ENCODE measurements around the gene IRF8. TPM values are rescaled to one million over a fixed set of nuclear protein-coding genes. Genes with fewer than 3 reads are reported as not detected.

IRF8 gene
- polyA plus RNA-seq, 1 of the 3 experiments (the other 2 are of a cell fraction), result not detected

GRCh38 chr16:85965125-85965524 is 66.2 kb downstream of the IRF8 start:
- ChIA-PET POLR2A (no interaction called here), CTCF (no interaction called here)
- WGBS (ENCODE audit: low lambda C conversion rate), result 27% methylated on average over 7 of the region's 7 CpGs

More at GRCh38 chr16:85965125-85965524, 66.2 kb downstream of the IRF8 start:
- Histone ChIP-seq H3K9me2 (no peaks in the 10 kb centered on the region), H3K79me2 (ENCODE audit: insufficient read depth) (no peaks in the 10 kb centered on the region), H4K20me1 (ENCODE audit: insufficient read depth) (no peaks in the 10 kb centered on the region), H3K4me2 (no peak overlapping the region), H3K4me1 (ENCODE audit: control insufficient read depth in 1 of 2, insufficient read depth in 2 of 2, low read depth in 1 of 2, low read length in 1 of 2) (no peaks in the 10 kb centered on the region), H3K4me3 (ENCODE audit: low read depth in 2 of 2, low read length in 1 of 2) (no peak overlapping the region), H3K9me3 (no peaks in the 10 kb centered on the region), H2AFZ (ENCODE audit: low read depth) (no peak overlapping the region), H3K27me3 (ENCODE audit: insufficient read depth) (peaks cover 87% of the 10 kb centered on the region), H3K36me3 (replicated peaks in 1 of 2; ENCODE audit: control insufficient read depth in 1 of 2, insufficient read depth in 2 of 2, low read length in 1 of 2) (no peaks in the 10 kb centered on the region), H3F3A (replicated peaks; ENCODE audit: insufficient read depth) (no peaks in the 10 kb centered on the region), H3K27ac (ENCODE audit: low read depth in 2 of 2, low read length in 1 of 2) (no peak overlapping the region), H3K9ac (no peak overlapping the region)
- no peak for DNase-seq
- TF ChIP-seq TAF1 (IDR thresholded peaks at IDR 0.05; ENCODE audit: borderline replicate concordance, low read depth, low read length) (no peak), IRF3 (IDR thresholded peaks at IDR 0.05; ENCODE audit: low read depth, low read length) (no peak), GATA2 (CRISPR knock-in tag; IDR thresholded peaks at IDR 0.05) (no peak), NRF1 (IDR thresholded peaks at IDR 0.05; ENCODE audit: low read depth, low read length) (no peak), FOSL2 (IDR thresholded peaks at IDR 0.05; ENCODE audit: borderline replicate concordance, low read depth) (no peak), SIN3A (IDR thresholded peaks at IDR 0.05; ENCODE audit: borderline replicate concordance, low read depth, low read length) (no peak), RFX5 (IDR thresholded peaks at IDR 0.05; ENCODE audit: low read length) (no peak), EP300 (IDR thresholded peaks at IDR 0.05; ENCODE audit: borderline replicate concordance in 1 of 2, low read depth in 1 of 2, low read length in 1 of 2) (no peak), POLR2AphosphoS5 (IDR thresholded peaks at IDR 0.05; ENCODE audit: low read depth, low read length) (no peak), NFIC (IDR thresholded peaks at IDR 0.05; ENCODE audit: borderline replicate concordance) (no peak), USF1 (IDR thresholded peaks at IDR 0.05; ENCODE audit: borderline replicate concordance, low read depth) (no peak), SMC3 (IDR thresholded peaks at IDR 0.05; ENCODE audit: low read depth, low read length) (no peak), TEAD4 (IDR thresholded peaks at IDR 0.05; ENCODE audit: borderline replicate concordance, insufficient read depth) (no peak), TCF12 (IDR thresholded peaks at IDR 0.05) (no peak), REST (IDR thresholded peaks at IDR 0.05; ENCODE audit: low read depth, low read length) (no peak), JUND (IDR thresholded peaks at IDR 0.05) (no peak), ELF1 (IDR thresholded peaks at IDR 0.05) (no peak)

All from SK-N-SH (cell line).